HG03558 (cell line): ENCODE results near the gene DUS4L.

Source experiments
- ATAC-seq: cut with Tn5 transposase; IDR thresholded peaks from one replicate; pipeline ENCODE4 v1.9.1; 2021; ENCODE audit warnings: moderate number of reproducible peaks; ENCODE audit not compliant: unreplicated experiment; ENCODE audit errors: extremely low read depth

The DUS4L gene

DNA sequence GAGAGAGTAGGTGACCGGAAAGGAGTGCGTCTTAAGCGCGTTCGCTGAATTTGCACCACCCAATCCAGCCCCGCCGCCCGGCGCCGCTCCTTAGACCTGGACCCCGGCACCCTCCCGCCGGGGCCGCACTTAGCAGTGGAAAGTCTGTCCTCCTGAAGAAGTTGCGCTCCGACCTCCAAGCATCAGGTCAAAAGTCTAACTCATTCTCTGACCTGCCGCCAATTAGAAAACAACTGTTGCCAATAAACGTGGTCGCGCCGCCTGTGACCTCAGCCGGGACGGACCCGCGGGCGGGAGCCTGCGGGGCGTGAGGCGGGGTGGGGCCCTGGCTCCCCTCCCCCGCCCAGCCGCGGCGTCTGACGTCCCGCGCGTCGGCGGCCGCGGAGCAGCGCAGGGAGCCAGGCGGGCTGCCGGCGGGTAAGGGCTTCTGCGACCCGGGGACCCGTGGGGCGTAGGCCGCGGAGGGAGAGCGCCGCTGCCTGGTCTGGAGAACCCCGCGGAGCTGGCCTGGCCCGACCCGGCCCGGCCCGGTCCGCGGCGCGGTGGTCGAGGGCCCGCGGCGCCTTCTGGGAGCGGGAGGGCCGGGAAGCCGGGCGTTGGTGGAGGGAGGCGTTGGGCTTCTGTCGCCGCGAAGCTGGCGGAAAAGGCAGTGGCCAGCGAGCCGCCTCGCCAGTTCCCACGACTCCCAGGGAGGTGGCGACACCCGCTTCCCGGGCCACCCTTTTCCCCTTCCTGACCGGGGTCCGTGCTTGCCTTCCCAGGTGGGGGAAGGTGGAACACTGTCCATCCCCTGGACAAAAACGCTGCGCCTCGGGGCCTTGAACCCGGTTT is 16.3 kb downstream of the DUS4L start, which contains the start of gene BCAP29:
Gene BCAP29 (plus strand): TSS at position 362 of the 831 bp plus-strand sequence. CDS start 527 bp downstream, outside the sequence.
- ATAC-seq, result peak; percentile 86

DNA sequence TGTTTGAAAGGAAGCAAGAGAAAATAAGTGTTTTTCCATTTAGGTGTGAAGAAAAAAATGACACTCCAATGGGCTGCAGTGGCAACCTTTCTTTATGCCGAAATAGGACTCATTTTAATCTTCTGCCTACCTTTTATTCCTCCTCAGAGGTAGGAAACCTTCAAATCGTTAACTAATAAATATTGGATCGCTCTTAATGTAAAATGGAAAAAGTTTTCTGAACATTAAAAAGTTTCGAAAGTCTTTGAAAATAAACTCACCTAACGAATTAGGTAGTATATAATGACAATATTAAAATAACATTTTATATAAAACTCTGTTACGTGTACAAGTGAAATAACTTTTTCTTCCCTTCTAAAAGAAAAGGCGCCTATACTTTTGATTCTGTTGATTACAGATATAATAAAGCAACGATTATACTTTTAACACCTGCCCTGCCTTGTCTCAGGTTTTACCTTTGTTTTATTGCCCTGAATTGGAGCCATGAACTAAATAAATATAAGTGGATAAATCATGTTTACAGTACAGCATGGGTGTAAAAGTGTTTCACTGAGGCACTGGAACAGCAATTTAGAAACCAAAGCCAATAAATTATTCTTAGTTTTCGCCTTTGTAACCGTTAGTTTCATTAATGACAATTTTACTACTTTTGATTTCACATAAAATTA is 17.1 kb downstream of the DUS4L start:
- no peak for ATAC-seq

DNA sequence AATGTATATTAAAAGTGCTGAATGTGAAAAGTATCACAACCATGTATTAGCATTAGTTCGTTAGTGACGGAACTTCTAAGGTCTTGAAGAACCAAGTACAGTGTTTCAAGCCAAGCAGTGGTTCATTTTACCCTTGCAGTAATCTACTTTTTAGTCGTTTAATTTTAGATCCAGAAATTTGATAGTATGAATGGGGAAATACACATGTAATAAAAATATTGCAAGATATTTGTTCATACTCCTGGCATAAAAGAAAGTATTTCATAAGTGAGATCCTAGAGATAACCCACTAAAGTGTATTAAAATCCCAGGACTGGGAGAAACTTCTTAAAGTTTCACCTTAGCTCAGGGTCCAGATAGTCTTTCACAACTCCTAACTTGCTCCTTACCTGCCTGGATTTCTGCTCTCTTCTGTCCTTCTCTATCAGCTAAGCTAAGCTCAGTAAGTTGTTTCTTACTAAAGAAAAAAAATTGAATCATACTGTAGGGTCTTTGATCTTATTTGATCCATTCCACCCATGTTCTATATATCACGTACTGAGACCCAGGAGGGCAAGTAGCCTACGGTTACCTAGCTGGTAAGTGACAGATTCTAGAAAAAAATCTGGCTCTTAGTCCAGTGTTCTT is 17.7 kb downstream of the DUS4L start:
- no peak for ATAC-seq

DNA sequence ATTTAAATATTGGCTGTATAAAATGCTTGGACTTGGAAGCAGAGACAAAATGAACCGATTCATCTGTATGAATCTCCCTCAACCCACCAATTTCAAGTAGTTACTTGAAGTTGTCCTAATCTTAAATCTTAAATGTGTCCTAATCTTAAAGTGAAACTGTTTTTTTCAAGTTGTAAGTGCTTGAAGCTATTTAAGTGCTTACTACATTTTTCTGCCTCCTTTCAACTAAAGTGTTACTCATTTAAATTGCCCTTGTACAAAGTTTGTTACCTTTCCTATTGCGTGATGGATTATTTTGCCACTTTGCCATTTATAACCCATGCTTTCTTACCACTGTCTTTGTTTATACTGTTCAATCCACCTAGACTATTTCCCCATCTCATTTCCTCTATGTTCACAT is 19.1 kb downstream of the DUS4L start:
- ATAC-seq, result no peak

DNA sequence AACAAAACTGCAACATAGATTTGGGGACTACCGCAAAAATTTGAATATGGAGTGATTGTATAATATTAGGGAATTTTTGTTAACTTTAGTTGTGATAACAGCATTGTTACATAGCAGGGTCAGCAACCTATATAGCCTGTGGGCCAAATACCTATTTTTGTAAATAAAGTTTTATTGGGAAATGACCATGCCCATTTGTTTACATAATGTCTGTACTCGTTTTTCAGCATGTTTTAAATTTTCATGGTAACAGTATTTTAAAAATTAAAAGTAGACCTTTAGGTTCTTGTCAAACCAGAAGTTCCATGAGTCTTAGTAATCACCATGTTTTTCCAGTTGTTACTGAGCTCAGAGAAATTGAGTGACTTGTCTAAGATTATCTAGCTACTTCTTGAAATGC is 20.9 kb downstream of the DUS4L start:
- ATAC-seq, result no peak

DNA sequence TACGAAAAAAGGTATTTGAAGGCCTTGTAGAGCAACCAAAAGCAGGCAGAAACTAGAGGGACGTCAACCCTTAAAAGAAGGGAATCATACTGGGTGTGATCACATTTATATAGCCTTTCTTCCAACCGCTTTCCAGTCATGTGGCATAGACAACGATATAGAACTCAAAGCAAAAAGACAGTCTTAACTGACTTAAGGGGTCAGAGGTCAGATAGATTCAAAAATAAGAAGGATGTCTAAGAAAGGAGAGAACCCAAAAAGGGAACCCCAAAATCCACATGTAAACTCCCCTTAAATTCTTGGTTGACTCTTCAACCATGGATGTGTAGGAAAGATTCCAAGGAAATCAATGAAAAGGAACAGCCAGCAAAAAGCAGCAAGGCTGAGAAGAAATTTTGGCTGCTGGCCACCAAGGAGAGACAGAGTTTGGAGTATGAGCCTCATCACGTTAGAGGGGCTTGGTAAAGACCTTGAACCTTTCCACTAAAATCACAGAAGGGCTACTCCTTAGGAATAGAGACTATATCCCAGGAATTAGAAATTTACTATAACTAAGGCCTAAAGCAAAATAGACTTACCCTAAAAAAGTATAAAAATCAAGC is 24.9 kb downstream of the DUS4L start:
- ATAC-seq, result no peak

DNA sequence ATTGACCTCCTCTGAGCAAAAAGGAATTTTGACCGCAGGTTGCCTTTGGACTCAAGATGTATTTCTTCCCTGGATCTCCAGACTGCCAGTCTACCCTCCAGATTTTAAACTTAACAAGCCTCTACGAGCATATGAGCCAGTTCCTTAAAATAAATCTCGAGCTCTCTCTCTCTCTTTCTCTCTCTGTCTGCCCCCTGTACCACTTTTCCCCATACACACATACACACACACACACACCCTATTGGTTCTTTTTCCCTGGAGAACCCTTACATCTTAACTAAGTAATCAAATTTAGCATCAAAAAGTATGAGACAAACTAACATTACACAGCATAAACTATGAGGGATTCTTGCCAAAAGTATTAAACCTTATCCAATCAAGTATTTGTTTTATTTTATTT is 27.6 kb downstream of the DUS4L start:
- ATAC-seq, result no peak

DNA sequence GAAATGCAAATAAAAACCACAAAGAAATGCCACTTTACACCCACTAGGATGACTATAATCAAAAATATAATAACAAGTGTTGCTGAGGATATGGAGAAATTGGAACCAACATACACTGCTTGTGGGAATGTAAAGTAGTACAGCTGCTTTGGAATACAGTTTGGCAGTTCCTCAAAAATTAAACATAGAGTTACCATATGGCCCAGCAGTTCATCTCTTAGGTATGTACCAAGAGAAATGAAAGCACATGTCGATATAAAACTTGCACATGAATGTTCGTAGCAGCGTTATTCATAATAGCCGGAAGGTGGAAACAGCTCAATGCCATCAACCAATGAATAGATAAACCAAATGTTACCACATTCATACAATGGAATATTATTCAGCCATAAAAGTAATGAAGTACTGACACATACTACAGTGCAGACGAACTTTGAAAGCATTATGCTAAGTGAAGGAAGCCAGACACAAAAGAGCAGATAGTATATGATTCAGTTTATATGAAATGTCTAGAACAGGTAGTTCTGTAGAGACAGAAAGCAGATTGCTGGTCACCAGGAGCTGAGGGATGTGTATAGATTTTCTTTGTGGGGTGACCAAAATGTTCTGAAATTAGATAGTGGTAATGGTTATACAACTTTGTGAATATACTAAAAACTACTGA is 28.7 kb downstream of the DUS4L start:
- no peak for ATAC-seq

DNA sequence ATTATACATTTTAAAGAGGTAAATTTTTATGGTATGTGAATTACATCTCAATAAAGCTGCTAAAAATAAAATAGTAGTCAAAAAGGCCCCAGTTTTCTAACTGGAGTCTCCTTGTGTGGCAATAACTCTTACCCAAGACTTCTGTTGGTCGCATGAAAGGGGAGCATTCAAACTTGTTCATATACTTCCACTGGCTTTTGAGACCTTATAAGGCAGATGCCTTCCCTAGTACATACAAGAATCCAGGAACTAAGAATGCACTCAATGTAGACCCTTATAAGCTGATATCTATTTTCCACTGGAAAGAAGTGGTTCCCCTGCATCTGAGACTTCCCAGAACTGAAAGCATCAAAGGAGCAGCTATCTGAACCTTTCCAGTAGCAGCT is 29.2 kb downstream of the DUS4L start:
- no peak for ATAC-seq

DNA sequence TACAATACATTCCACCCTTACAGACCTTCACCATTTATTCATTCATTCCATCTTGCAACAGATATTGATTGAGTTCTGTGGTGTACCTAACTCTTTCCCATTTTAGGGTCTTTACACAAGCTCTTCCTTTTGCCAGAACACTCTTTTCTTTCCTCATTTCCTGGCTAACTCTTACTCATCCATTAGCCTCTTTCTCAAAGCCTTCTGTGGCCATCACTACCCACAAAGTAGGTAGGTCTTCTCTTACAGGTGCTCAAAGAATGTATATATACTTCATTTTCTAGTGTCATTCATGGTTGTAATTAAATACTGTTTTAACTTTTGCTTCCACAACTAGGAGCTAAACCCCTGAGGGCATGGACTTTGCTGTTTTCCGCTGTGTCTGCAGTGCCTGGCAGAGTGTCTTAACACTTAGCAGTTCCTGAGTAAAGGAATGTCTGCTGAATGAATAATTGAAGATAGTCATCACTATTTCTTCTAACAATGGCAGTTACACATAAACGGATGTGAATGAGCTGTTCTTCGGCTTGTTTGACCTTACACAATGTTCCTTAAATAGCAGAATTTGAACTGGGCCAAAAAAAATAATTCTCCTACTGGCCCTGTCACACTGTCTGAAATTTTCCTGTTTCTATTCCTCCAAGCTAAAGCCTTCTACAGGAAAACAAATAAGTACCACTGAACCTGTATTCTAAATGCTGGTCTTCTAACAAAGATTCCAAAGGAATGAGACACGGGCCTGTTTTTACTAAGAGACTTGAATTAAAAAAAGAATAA is 31.4 kb downstream of the DUS4L start:
- no peak for ATAC-seq

DNA sequence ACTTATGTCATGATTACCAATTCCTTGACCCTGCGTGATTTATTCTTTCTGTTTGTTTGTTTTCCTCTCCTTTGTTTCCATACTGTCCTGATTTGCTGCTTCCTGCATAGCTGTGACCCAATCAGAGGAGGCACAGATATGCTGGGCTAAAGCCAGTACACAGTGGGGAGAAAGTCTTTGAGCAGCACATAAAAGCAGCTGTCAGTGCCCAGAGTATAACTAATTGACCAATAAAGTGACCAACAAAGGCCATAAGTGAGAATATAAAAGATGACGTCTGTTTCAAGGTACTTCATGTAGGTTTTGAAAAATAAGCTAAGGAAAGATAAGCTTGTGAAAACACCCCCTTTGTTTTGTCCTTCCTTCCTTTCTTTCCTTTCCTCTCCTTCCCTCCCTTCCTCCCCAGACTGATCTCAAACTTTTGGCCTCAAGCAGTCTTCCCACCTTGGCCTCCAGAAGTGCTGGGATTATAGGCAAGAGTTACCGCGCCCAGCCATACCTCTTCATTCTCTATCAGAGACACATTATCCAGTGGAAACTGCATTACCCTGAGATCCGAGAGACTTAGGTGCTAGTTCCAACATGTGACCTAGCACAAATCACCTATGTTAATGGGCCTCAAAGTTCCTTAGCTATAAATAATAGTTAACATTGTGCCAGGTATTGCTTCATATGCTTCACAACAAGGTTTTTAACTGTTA is 33.3 kb downstream of the DUS4L start:
- ATAC-seq, result no peak

DNA sequence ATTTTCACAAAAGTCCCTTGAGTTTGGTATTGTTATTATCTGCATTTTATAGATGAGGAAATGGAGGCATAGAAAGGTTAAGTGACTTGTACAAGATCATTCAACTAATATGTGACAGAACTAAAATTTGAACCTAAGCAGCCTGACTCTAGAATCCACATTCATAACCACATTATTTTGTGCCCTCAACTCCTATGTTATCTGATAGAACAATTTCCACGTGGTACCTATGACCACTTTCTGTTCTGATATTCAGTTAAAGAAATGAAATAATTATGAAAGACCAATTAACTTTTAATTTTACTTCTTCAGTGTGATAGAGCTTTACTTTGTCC is 33.8 kb downstream of the DUS4L start:
- no peak for ATAC-seq

DNA sequence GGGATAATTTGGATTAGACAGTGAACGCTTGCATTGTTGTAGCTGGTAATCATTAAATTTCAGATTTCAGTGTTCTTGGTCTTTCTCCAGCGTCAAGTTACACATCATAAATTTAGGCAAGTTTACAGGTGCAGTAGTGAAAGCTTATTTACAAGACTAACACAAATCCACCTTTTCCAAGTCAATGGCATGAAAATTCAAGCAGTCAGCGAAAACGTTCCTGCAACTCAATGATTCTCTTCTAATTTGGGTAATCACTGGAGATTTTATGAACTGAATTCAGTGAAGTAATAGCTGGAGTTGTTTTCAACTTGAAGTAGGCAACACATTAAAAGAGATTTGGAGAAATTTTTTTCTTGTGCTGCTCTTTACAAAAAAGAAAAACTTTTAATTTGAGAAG is 34.2 kb downstream of the DUS4L start:
- no peak for ATAC-seq

DNA sequence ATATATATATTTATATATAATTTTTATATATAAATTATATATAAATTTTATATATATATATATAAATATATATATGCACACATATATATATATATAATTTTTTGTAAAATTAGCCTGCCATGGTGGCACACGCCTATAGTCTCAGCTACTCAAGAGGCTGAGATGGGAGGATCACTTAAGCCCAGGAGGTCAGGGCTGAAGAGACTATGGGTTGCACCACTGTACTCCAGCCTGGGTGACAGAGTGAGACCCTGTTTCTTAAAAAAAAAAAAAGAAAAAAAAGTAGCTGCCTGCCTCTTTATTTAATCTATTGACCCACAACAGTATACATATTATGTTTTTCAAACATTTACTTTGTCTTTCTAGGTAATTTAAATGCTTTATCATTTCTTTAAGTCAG is 35.5 kb downstream of the DUS4L start:
- ATAC-seq, result no peak

DNA sequence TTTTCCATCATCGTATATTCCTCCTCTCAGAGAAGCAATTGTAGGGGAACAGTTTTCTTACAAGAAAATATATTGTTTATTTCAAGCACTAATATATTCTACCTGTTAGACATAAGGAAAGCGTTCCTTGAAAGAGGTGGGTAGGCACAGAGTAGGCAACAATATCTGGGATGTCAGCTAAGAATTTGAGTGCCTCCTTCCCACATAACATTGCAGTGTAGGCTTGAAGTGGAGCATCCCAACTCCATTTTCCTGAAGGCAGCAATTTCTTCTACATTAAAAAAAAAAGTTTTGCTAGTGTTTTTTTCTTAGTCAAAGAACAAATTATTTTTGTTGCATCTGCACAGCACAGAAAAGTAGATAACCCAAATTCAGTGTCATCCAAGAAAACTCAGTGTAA is 37.0 kb downstream of the DUS4L start:
- ATAC-seq, result no peak

DNA sequence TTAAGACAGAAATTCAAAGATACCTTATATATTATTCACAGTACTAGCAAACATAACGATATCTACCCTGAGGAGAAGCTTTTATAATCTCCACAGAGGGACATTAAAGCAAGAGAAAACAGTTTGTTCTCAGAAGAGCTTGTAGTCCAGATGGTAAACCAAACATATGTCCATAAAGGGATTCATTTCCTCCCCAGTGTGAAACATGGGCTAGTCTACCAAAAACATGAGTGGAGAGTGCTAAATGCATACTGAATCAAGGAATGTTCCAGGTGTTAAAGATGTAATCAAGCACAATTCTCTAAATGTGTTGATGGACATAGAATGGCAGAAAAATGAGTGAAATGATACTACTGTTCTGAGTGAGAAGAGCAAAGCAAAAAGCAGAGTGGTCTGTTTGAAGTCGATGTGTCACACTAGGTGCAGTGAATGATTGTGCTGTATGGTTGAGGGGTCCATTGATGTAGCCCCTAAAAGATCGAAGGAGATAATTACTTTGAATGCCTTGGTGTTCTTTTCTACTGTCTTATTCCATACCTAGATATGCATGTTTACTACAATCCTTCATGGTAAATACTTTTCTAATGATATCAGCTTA is 41.5 kb downstream of the DUS4L start:
- no peak for ATAC-seq

DNA sequence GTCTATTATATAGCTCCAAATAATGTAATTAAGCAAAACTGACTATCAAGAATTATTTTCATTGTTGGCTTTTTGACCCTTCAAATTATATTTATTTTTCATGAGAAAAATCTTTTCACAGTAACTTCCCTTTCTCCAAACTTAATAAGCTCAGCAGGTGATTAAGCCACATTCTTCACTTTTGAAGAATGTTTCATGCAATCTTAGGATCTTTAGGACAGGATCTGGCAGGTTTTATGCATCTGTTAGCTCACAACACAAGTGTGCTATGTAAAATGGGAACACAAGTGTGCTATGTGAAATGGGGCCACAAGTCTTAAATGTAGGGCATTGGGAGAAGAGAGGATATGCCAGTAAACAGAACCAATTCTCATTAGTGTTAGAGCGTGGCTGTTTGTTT is 42.5 kb downstream of the DUS4L start:
- no peak for ATAC-seq

DNA sequence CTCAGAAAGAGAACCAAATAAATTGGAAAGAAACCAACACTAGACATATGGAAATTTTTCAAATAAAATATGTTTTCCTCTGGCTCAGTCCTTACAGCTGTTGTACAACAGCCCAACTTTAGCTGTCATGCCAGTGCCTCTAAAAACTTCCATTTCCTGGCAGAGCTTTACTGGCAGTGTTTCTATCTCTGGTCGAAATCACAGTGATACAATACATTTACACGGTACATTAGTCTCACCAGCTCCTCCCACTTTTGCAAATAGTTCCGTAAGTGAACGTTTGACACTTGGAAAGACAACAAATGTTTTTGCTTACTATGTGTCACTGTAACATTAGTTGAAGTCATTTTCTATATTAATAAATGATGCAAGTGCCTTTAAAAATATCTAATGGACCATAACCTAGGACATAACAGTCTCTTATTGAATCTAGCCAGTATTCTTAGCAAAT is 46.1 kb downstream of the DUS4L start:
- ATAC-seq, result no peak

DNA sequence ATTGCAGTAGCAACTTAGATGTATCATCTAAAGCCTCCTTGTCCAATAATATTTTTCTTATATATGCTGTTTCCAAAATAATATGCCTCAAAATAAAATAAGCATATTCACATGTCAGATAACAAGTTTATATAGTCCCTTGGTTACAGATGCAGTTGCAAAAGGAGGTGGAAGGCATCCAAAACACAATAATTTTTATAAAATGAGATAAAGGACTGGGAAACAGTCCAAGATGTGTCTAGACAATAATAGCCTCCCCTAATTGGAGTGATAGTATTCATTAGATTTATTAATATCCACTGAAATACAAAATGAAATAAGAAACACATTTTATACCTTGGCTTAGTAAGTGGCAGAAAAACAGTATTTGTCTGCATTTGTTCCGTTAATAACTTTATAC is 46.6 kb downstream of the DUS4L start:
- ATAC-seq, result no peak
